NCI-H2171 treated with DMSO at 0.1 percent for 48 hours (cell line): ENCODE results near the gene CNTNAP1.
"Not testable (repeated sequence)": the region's sequence is repeated elsewhere in the genome, so short reads cannot be mapped to it uniquely, and the experiment has no call there.

Experiments
- DNase-seq: peaks from one replicate; lab custom pipeline; 2025; lab: John Stamatoyannopoulos, UW

CNTNAP1 gene

GRCh38 chr17:42742916-42743315 lies 60.6 kb downstream of the CNTNAP1 start:
- DNase-seq, result not testable (repeated sequence)

DNA sequence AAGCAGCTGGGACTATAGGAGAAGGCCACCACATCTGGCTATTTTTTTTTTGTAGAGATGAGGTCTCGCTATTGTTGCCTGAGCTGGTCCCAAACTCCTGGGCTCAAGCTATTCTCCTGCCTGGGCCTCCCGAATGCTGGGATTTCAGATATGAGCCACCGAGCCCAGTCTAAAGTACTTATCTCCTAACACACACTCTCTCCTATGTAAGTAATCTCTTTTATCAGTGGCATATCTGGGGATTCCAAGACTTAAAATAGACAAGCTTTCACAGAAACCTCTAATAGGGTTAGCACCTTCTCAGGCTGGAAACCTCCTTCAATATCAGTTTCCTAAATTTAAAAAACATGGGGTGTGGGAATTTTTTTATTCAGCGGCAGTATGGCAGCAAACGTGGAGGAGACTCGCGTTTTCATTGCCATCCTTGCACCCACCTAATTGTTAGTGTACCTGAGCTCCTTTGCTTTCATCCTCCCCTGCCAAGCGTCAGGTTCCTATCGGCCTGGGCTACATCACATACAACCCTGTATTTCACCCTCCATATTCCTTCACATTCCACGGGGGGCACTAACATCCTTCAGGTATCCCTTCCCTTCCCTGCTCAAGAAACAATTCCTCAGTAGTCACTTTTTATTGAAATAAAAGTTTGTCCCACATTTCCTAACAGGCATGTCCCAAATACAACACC lies 61.4 kb downstream of the CNTNAP1 start:
- peak; percentile 64 for DNase-seq

DNA sequence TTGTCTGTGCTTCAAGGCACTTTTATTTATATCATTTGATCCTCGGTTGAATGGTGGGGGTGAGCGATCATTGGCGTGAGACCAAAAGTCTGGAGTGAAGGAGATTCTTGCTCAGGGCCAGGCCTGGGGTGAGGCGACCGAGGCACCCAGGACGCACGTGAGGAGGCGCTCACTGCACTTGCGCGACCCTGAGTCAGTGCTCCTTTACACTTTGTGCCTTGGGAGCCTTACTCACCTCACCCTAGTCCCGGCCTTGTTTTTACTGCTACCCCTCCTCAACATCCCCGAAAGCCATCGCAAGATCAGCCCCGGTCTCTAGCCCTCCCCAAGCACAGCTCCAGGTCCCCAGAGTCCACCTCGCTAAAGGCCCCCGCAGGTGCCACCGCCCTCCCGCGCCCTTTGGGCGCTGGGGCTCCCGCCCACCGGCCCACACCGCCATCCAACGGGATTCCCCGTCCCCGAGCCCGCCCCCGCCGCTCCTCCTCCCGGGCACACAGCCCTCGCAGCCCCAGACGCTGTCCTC lies 62.0 kb downstream of the CNTNAP1 start:
- DNase-seq, result peak; percentile 87

DNA sequence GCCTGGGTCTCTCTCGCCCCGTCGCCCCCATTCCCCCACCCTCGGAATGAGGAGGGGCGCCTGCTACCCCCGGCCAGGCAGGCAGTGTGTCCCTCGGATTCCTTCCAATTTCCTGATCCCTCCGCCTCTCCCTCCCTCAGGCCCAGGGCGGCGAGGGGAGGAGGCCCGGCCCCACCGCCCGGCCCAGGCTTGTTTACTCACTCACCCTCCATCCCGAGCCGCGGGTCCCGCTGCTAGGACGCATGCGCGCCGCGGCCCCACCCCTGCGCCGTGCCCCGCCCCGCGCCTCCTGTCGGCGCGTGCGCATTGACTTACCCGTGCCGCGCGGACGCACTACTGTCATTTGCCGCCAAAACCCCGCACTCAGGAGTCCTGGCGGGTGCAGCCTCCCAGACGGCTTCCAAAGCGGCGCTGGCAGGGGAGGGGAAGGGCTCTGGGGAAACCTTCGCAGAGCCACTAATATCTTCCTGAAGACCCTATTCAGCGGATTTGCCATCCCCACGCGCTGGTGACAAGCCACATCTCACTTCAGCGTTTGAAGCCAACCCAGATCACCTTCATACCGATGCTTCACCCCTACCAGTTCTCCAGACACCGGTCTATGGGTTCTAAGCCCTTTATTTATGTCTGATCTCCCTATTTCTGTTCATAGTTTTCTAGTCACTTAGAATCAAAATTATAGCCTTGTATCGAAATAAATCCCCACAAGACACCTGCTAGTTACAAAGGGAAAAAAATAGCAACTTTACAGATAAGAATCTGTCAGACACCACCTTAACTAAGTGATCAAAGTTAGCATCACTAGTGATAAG lies 62.7 kb downstream of the CNTNAP1 start, which contains the start of gene EZH1:
Gene EZH1 (minus strand): TSS at position 235 of the 812 bp plus-strand sequence. CDS start 16,099 bp downstream, outside the sequence.
- peak; percentile 94 for DNase-seq

DNA sequence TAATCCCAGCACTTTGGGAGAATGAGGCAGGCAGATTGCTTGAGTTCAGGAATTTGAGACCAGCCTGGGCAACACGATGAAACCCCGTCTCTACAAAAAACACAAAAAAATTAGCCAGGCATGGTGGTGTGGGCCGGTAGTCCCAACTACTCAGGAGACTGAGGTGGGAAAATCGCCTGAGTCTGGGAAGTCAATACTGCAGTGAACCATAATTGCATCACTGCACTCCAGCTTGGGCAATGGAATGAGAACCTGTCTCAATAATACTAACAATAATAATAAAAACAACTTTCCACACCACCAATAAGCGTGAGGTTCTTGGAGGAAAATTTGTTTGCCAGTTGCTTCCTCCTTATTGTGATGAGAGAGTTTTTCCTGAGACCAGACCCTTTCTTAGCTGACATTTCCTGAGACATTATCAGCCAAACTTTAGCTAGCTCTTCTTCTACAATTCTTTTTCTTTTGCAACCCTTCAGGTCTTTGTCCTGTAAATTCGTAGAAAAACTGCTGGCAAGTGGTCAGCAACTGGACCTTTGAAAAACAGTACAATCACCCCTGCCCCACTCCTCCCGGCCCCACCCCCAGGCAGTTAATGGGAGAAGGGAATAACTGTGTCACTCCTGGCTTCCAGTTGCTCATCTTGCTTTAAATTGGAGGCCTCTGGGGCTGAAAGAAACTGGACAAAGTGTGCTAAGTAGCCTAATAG lies 66.0 kb downstream of the CNTNAP1 start:
- no peak for DNase-seq

DNA sequence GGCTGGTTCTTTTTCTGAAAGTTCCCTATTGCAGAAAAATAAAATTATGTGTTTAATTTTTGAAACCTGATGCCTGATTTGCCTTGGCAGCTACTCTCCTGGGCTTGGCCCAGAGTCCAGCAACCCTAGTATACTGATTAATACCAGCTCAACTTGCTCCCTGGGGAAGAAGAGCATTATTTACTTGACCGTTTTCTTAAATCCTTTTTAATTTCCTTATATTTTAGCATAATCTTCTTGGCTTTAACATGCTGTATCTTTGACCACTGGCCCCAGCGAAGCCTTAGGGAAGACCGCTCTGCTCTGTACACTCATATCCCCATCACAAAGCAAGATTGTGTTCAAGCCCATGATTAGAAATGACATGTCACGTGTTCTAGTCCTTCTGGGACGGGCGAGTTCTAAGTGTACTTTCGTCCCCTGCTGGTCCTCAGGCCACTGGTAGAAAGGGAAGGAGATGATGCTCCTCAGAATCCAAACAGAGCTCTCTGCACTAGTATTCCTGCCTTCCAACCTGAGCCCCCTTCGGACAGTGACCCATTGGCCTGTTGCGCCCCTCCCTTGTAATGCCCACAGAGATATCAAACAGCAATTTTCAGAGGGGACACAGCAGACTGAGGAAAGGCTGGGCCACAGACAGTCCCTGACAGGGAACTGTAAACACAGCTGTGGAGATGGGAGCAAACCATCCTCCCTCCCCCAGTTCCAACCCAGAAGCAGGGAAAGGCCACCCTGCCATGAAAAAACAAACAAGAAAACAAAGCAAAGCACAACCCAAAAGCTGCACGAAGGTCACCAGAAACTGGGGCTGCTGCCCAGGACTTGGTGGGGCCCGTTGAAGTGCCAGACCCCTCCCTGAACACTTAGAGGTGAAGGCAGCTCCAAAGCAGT lies 66.8 kb downstream of the CNTNAP1 start:
- DNase-seq, result no peak
